ENCODE measurements around the gene IGSF3.
"Not testable (repeated sequence)": the region's sequence is repeated elsewhere in the genome, so short reads cannot be mapped to it uniquely, and the experiment has no call there.

- TF ChIP-seq CTCF (conservative IDR thresholded peaks at IDR 0.05 in 1 of 2, IDR thresholded peaks at IDR 0.05 in 1 of 2; ENCODE audit: extremely low read depth in 1 of 2, insufficient read depth in 1 of 2, low read depth in 1 of 2, low read length in 2 of 2); EZH2 (IDR thresholded peaks at IDR 0.05; ENCODE audit: borderline replicate concordance, low read length): not testable (repeated sequence)
These were observed 42.4 kb downstream of the IGSF3 start for GRCh38 chr1:116625155-116625554.
